ENCODE measurements around the gene ZNF319. TPM values are rescaled to one million over a fixed set of nuclear protein-coding genes. Genes with fewer than 3 reads are reported as not detected.

Gene ZNF319
- total RNA-seq, 2 experiments from 2014 or later, result 4.7 to 12.7 TPM

DNA sequence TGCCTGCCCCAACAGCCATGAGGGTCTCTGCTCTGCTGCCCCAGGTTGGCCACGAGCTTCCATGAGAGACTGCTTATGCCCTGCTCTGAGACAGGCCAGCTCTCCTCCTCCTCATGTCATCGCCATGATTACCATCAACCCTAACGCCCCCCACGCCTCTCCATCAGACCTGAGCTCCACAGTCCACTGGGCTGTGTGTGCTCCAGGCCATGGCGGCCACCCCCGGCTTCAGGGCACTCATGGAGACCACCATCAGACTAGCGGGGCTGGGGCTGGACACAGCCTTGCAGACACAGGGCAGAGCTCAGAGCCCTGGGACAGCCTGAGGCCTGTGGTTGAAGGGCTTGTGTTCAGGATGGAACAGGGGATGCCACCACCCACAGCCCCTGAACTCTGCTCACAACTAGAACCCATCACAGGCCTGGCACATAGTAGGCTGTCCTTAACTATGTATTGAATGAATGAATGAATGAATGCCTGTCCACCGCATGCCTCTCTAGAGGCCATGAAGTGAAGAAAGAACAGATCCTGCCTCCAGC lies 44.1 kb downstream of the ZNF319 start:
- H3K27ac ChIP-seq (ENCODE audit: low read depth, low read length, poor library complexity, severe bottlenecking), result no peak overlapping the region
- TF ChIP-seq, protein P1, sequence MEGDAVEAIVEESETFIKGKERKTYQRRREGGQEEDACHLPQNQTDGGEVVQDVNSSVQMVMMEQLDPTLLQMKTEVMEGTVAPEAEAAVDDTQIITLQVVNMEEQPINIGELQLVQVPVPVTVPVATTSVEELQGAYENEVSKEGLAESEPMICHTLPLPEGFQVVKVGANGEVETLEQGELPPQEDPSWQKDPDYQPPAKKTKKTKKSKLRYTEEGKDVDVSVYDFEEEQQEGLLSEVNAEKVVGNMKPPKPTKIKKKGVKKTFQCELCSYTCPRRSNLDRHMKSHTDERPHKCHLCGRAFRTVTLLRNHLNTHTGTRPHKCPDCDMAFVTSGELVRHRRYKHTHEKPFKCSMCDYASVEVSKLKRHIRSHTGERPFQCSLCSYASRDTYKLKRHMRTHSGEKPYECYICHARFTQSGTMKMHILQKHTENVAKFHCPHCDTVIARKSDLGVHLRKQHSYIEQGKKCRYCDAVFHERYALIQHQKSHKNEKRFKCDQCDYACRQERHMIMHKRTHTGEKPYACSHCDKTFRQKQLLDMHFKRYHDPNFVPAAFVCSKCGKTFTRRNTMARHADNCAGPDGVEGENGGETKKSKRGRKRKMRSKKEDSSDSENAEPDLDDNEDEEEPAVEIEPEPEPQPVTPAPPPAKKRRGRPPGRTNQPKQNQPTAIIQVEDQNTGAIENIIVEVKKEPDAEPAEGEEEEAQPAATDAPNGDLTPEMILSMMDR (conservative IDR thresholded peaks at IDR 0.05; ENCODE audit: low read length), result no peak
- no peak for TF ChIP-seq EZH2phosphoT487 (IDR thresholded peaks at IDR 0.05; ENCODE audit: borderline replicate concordance, low read depth, low read length)
- no peaks in the 10 kb centered on the region for H3K9me3 ChIP-seq (ENCODE audit: low read length)
- H3K4me2 ChIP-seq (ENCODE audit: low read length), result no peak overlapping the region
- no peaks in the 10 kb centered on the region for H3K9me2 ChIP-seq (ENCODE audit: insufficient read depth, low read length)
- intact Hi-C loops (cut with micrococcal nuclease; ENCODE audit: unreplicated experiment), result no loop called here
- H3K36me3 ChIP-seq (ENCODE audit: insufficient read depth, low read length), result no peaks in the 10 kb centered on the region
- no peak for DNase-seq (ENCODE audit: low spot score)
- no peaks in the 10 kb centered on the region for H3K79me2 ChIP-seq (ENCODE audit: insufficient read depth, low read depth, low read length)
- POLR2A ChIA-PET, result no interaction called here
- no peaks in the 10 kb centered on the region for H3K4me1 ChIP-seq (ENCODE audit: insufficient read depth, low read length, poor library complexity, severe bottlenecking)
- no TSS peak for BruUV-seq (replicated peaks)
- CTCF ChIA-PET (ENCODE audit: unreplicated experiment), result no interaction called here
- no peak overlapping the region for H2AFZ ChIP-seq (ENCODE audit: low read length)
- H3K4me3 ChIP-seq (ENCODE audit: low read depth, low read length, poor library complexity, severe bottlenecking), result no peak overlapping the region
- no peaks in the 10 kb centered on the region for H4K20me1 ChIP-seq (ENCODE audit: insufficient read depth, low read length)

DNA sequence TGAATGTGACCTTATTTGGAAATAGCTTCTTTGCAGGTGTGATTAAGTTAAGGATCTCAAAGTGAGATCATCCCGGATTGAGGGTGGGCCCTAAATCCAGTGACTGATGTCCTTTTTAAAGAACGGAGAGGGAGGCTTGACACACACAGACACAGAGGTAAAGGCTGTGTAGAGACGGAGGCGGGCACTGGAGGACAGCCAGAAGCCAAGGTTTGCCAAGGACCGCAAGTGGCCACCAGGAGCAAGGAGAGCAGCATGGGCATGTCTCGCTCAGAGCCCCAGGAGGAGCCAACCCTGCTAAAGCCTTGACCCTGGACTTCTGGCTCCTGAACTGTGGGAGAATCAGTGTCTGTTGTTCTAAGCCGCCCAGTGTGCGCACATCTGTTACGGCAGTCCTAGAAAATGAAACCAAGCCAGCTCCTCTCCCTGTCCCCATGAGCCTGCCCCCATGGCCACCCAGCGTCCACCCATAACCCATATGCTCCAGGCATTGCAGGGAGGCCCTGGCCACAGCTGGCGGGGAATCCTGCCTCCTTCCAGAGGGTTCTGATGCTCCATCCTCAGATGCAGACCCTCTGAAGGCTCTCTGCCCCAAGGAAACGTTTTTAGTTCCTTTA lies 44.8 kb downstream of the ZNF319 start:
- H3K79me2 ChIP-seq (ENCODE audit: insufficient read depth, low read depth, low read length), result no peaks in the 10 kb centered on the region
- no peaks in the 10 kb centered on the region for H3K36me3 ChIP-seq (ENCODE audit: insufficient read depth, low read length)
- TF ChIP-seq, protein P1 (conservative IDR thresholded peaks at IDR 0.05; ENCODE audit: low read length), result no peak
- no peak for TF ChIP-seq EZH2phosphoT487 (IDR thresholded peaks at IDR 0.05; ENCODE audit: borderline replicate concordance, low read depth, low read length)
- no peaks in the 10 kb centered on the region for H4K20me1 ChIP-seq (ENCODE audit: insufficient read depth, low read length)
- no peaks in the 10 kb centered on the region for H3K9me3 ChIP-seq (ENCODE audit: low read length)
- H2AFZ ChIP-seq (ENCODE audit: low read length), result no peak overlapping the region
- DNase-seq (ENCODE audit: low spot score), result no peak
- intact Hi-C loops (cut with micrococcal nuclease; ENCODE audit: unreplicated experiment), result no loop called here
- ChIA-PET POLR2A (no interaction called here), CTCF (ENCODE audit: unreplicated experiment) (no interaction called here)
- H3K4me2 ChIP-seq (ENCODE audit: low read length), result no peak overlapping the region
- H3K9me2 ChIP-seq (ENCODE audit: insufficient read depth, low read length), result no peaks in the 10 kb centered on the region
- H3K4me1 ChIP-seq (ENCODE audit: insufficient read depth, low read length, poor library complexity, severe bottlenecking), result no peaks in the 10 kb centered on the region
- H3K4me3 ChIP-seq (ENCODE audit: low read depth, low read length, poor library complexity, severe bottlenecking), result no peak overlapping the region
- no peak overlapping the region for H3K27ac ChIP-seq (ENCODE audit: low read depth, low read length, poor library complexity, severe bottlenecking)
- BruUV-seq (replicated peaks), result no TSS peak

DNA sequence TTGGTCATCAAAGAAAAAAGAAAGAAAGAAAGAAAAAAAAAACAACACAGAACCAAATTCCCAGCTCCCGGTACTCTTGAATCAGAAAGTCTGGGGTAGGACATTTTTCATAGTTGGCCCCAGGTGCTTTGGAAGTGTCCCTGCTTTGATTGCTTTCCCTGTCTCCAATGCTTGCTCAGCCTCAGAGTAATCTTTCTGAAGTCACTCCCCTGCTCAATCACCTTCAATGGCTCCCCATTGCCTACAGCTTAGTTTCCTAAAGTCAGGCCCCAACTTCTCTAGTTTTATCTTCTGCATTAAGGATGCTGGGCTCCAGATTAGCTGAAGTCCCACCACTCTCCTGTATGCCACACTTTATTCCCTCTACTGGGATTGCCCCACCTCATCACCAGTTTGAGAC lies 46.6 kb downstream of the ZNF319 start:
- Histone ChIP-seq H3K27ac (ENCODE audit: low read depth, low read length, poor library complexity, severe bottlenecking) (no peak overlapping the region), H3K4me2 (ENCODE audit: low read length) (no peak overlapping the region), H2AFZ (ENCODE audit: low read length) (no peak overlapping the region), H3K4me1 (ENCODE audit: insufficient read depth, low read length, poor library complexity, severe bottlenecking) (no peaks in the 10 kb centered on the region), H3K79me2 (ENCODE audit: insufficient read depth, low read depth, low read length) (no peaks in the 10 kb centered on the region), H3K9me3 (ENCODE audit: low read length) (no peaks in the 10 kb centered on the region), H3K36me3 (ENCODE audit: insufficient read depth, low read length) (no peaks in the 10 kb centered on the region), H3K9me2 (ENCODE audit: insufficient read depth, low read length) (no peaks in the 10 kb centered on the region), H3K4me3 (ENCODE audit: low read depth, low read length, poor library complexity, severe bottlenecking) (no peak overlapping the region), H4K20me1 (ENCODE audit: insufficient read depth, low read length) (no peaks in the 10 kb centered on the region)
- DNase-seq (ENCODE audit: low spot score), result no peak
- POLR2A ChIA-PET, result no interaction called here
- intact Hi-C loops (cut with micrococcal nuclease; ENCODE audit: unreplicated experiment), result no loop called here
- TF ChIP-seq EZH2phosphoT487 (IDR thresholded peaks at IDR 0.05; ENCODE audit: borderline replicate concordance, low read depth, low read length), result no peak
- TF ChIP-seq, protein P1 (conservative IDR thresholded peaks at IDR 0.05; ENCODE audit: low read length), result no peak
- no TSS peak for BruUV-seq (replicated peaks)
- CTCF ChIA-PET (ENCODE audit: unreplicated experiment), result no interaction called here

Data from OCI-LY7 (cell line).